Measurements from ENCODE around the gene BRIP1. TPM values are rescaled to one million over a fixed set of nuclear protein-coding genes. Genes with fewer than 3 reads are reported as not detected.

BRIP1 gene
- total RNA-seq, 1 donor from 2014 or later: not detected

GRCh38 chr17:61695779-61696337 is 167.5 kb downstream of the BRIP1 start:
- Histone ChIP-seq H3K9me3 (peaks cover 4 to 19% of the 10 kb centered on the region in 2 donors), H3K4me1 (no peaks in the 10 kb centered on the region), H3K4me3 (no peak overlapping the region), H3K36me3 (no peaks in the 10 kb centered on the region), H3K27me3 (no peaks in the 10 kb centered on the region), H3K27ac (no peak overlapping the region)
- TF ChIP-seq, protein P1, sequence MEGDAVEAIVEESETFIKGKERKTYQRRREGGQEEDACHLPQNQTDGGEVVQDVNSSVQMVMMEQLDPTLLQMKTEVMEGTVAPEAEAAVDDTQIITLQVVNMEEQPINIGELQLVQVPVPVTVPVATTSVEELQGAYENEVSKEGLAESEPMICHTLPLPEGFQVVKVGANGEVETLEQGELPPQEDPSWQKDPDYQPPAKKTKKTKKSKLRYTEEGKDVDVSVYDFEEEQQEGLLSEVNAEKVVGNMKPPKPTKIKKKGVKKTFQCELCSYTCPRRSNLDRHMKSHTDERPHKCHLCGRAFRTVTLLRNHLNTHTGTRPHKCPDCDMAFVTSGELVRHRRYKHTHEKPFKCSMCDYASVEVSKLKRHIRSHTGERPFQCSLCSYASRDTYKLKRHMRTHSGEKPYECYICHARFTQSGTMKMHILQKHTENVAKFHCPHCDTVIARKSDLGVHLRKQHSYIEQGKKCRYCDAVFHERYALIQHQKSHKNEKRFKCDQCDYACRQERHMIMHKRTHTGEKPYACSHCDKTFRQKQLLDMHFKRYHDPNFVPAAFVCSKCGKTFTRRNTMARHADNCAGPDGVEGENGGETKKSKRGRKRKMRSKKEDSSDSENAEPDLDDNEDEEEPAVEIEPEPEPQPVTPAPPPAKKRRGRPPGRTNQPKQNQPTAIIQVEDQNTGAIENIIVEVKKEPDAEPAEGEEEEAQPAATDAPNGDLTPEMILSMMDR (IDR thresholded peaks at IDR 0.05): no peak
- DNase-seq (ENCODE audit: low spot score in 2 of 2): no peak
- intact Hi-C loops (cut with DNase I): no loop called here

DNA sequence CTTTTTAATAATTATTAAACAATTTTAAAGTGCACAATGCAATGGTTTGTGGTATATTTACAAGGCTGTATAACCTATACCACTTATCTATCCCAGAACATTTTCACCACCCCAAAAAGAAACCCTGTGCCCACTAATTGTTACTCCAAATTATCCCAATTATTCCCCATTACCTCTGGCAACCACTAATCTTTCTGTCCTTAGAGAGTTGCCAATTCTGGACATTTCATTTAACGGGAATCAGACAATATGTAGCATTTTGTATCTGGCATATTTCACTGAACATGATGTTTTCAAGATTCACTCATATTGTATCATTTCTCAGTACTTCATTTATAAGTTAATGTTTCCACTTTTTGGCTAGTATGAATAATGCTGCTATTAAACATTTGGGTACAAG is 169.2 kb downstream of the BRIP1 start:
- Histone ChIP-seq H3K36me3 (no peaks in the 10 kb centered on the region), H3K27ac (no peak overlapping the region), H3K9me3 (peaks cover 2 to 4% of the 10 kb centered on the region in 2 donors), H3K4me3 (no peak overlapping the region), H3K4me1 (no peaks in the 10 kb centered on the region), H3K27me3 (no peaks in the 10 kb centered on the region)
- TF ChIP-seq, protein P1 (IDR thresholded peaks at IDR 0.05): no peak
- intact Hi-C loops (cut with DNase I): no loop called here
- no peak for DNase-seq (ENCODE audit: low spot score in 2 of 2)

GRCh38 chr17:61689610-61690180 is 173.6 kb downstream of the BRIP1 start:
- Histone ChIP-seq H3K9me3 (no peaks in the 10 kb centered on the region), H3K36me3 (no peaks in the 10 kb centered on the region), H3K27me3 (no peaks in the 10 kb centered on the region), H3K4me1 (no peaks in the 10 kb centered on the region), H3K4me3 (no peak overlapping the region), H3K27ac (no peak overlapping the region)
- no peak for DNase-seq (ENCODE audit: low spot score in 2 of 2)
- intact Hi-C loops (cut with DNase I): no loop called here
- TF ChIP-seq, protein P1 (IDR thresholded peaks at IDR 0.05): no peak

- no peaks in the 10 kb centered on the region for H3K9me3 ChIP-seq
- TF ChIP-seq, protein P1 (IDR thresholded peaks at IDR 0.05): no peak
- DNase-seq (ENCODE audit: low spot score in 2 of 2): no peak
- intact Hi-C loops (cut with DNase I): no loop called here
- no peaks in the 10 kb centered on the region for H3K27me3 ChIP-seq
- H3K27ac ChIP-seq: no peak overlapping the region
- H3K4me1 ChIP-seq: no peaks in the 10 kb centered on the region
- no peaks in the 10 kb centered on the region for H3K36me3 ChIP-seq
- H3K4me3 ChIP-seq: no peak overlapping the region
Observed at GRCh38 chr17:61687769-61688168, 175.6 kb downstream of the BRIP1 start.

DNA sequence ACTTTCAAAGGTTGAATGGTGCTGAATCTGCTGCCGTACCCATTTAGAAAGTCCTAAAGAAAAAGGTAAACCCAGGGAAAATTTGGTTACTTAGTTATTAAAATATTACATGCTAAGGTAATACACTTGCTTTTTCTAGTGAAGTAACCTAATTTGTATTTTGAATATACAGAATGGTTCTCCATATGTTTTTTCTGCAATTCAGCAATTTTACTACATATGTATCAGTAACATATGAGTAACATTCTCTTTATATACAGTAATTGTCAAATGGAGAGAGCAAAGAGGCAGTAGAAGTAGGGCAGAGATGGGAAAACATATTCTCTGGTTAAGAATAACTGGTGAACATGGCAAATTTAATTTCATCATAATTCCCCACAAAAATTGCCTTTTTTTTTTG is 177.2 kb downstream of the BRIP1 start:
- Histone ChIP-seq H3K4me3 (no peak overlapping the region), H3K36me3 (no peaks in the 10 kb centered on the region), H3K9me3 (no peaks in the 10 kb centered on the region), H3K4me1 (no peaks in the 10 kb centered on the region), H3K27me3 (no peaks in the 10 kb centered on the region), H3K27ac (no peak overlapping the region)
- TF ChIP-seq, protein P1 (IDR thresholded peaks at IDR 0.05): no peak
- DNase-seq (ENCODE audit: low spot score in 2 of 2): no peak
- intact Hi-C loops (cut with DNase I): no loop called here
